ENCODE data around the gene ADAMTS12.

Gene ADAMTS12

GRCh38 chr5:33711094-33711679 is 180.6 kb downstream of the ADAMTS12 start:
- no peaks in the 10 kb centered on the region for H3K27me3 ChIP-seq (ENCODE audit: control insufficient read depth in 2 of 2, insufficient read depth in 2 of 2, low read length in 2 of 2)
- H3K36me3 ChIP-seq (ENCODE audit: control insufficient read depth in 2 of 2, insufficient read depth in 2 of 2, low read length in 2 of 2), result no peaks in the 10 kb centered on the region
- no peak overlapping the region for H3K27ac ChIP-seq (ENCODE audit: low read depth in 2 of 2, low read length in 2 of 2)
- H3K9me3 ChIP-seq (ENCODE audit: control insufficient read depth in 2 of 2, low read length in 2 of 2), result no peaks in the 10 kb centered on the region
- no peaks in the 10 kb centered on the region for H3K4me1 ChIP-seq (ENCODE audit: control insufficient read depth in 2 of 2, insufficient read depth in 2 of 2, low read length in 2 of 2)
- no peak overlapping the region for H3K9ac ChIP-seq (ENCODE audit: low read depth in 1 of 2, low read length in 2 of 2)
- no peak overlapping the region for H3K4me3 ChIP-seq (ENCODE audit: low read length in 2 of 2)

- Histone ChIP-seq H3K9me3 (ENCODE audit: control insufficient read depth in 2 of 2, low read length in 2 of 2) (no peaks in the 10 kb centered on the region), H3K27ac (ENCODE audit: low read depth in 2 of 2, low read length in 2 of 2) (no peak overlapping the region), H3K4me3 (ENCODE audit: low read length in 2 of 2) (no peak overlapping the region), H3K9ac (ENCODE audit: low read depth in 1 of 2, low read length in 2 of 2) (no peak overlapping the region), H3K36me3 (ENCODE audit: control insufficient read depth in 2 of 2, insufficient read depth in 2 of 2, low read length in 2 of 2) (no peaks in the 10 kb centered on the region), H3K27me3 (ENCODE audit: control insufficient read depth in 2 of 2, insufficient read depth in 2 of 2, low read length in 2 of 2) (no peaks in the 10 kb centered on the region), H3K4me1 (ENCODE audit: control insufficient read depth in 2 of 2, insufficient read depth in 2 of 2, low read length in 2 of 2) (no peaks in the 10 kb centered on the region)
Observed at GRCh38 chr5:33702867-33703266, 188.9 kb downstream of the ADAMTS12 start.

DNA sequence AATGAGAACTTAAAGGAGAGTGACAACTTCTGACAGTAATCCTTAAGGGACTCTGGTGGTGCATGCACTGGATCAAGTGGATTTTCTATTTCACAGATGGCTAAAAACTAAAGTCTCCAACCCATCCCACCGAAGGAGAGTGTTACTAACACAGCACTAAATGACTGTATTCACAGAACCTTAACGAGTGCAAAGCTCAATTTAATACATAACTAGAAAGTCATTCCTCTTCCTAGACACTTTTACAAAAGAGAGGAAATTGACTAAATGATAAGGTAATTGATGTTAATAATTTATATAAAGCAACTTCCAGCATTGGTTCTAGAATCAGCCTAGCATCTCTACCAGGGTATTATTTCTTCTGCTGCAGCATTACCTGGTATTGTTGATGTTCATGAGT is 189.8 kb downstream of the ADAMTS12 start:
- H3K9me3 ChIP-seq (ENCODE audit: control insufficient read depth in 2 of 2, low read length in 2 of 2), result no peaks in the 10 kb centered on the region
- H3K4me1 ChIP-seq (ENCODE audit: control insufficient read depth in 2 of 2, insufficient read depth in 2 of 2, low read length in 2 of 2), result no peaks in the 10 kb centered on the region
- H3K36me3 ChIP-seq (ENCODE audit: control insufficient read depth in 2 of 2, insufficient read depth in 2 of 2, low read length in 2 of 2), result no peaks in the 10 kb centered on the region
- no peaks in the 10 kb centered on the region for H3K27me3 ChIP-seq (ENCODE audit: control insufficient read depth in 2 of 2, insufficient read depth in 2 of 2, low read length in 2 of 2)
- H3K4me3 ChIP-seq (ENCODE audit: low read length in 2 of 2), result no peak overlapping the region
- H3K27ac ChIP-seq (ENCODE audit: low read depth in 2 of 2, low read length in 2 of 2), result no peak overlapping the region
- no peak overlapping the region for H3K9ac ChIP-seq (ENCODE audit: low read depth in 1 of 2, low read length in 2 of 2)

GRCh38 chr5:33701251-33701650 is 190.5 kb downstream of the ADAMTS12 start:
- no peaks in the 10 kb centered on the region for H3K36me3 ChIP-seq (ENCODE audit: control insufficient read depth in 2 of 2, insufficient read depth in 2 of 2, low read length in 2 of 2)
- no peaks in the 10 kb centered on the region for H3K27me3 ChIP-seq (ENCODE audit: control insufficient read depth in 2 of 2, insufficient read depth in 2 of 2, low read length in 2 of 2)
- no peak overlapping the region for H3K4me3 ChIP-seq (ENCODE audit: low read length in 2 of 2)
- H3K27ac ChIP-seq (ENCODE audit: low read depth in 2 of 2, low read length in 2 of 2), result no peak overlapping the region
- H3K9ac ChIP-seq (ENCODE audit: low read depth in 1 of 2, low read length in 2 of 2), result no peak overlapping the region
- no peaks in the 10 kb centered on the region for H3K9me3 ChIP-seq (ENCODE audit: control insufficient read depth in 2 of 2, low read length in 2 of 2)
- no peaks in the 10 kb centered on the region for H3K4me1 ChIP-seq (ENCODE audit: control insufficient read depth in 2 of 2, insufficient read depth in 2 of 2, low read length in 2 of 2)

DNA sequence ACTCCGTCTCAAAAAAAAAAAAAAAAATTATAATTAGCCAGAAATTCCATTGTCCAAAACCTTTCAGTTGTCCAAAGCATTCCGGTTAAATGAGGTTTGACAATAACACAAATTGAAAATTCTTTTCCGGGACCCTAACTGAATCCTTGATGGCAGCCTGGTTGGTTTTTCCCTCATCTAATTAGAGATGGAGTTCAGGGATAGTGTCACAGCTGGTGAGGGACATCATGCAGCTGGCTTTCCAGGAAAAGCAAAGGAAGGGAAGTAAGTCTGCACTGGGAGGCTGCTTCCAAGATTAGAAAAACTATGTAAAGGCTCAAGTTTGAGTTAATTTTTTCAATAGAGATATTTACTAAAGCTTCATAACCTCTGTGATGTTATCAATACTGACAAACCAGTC is 195.4 kb downstream of the ADAMTS12 start:
- Histone ChIP-seq H3K9ac (ENCODE audit: low read depth in 1 of 2, low read length in 2 of 2) (no peak overlapping the region), H3K9me3 (ENCODE audit: control insufficient read depth in 2 of 2, low read length in 2 of 2) (no peaks in the 10 kb centered on the region), H3K36me3 (ENCODE audit: control insufficient read depth in 2 of 2, insufficient read depth in 2 of 2, low read length in 2 of 2) (no peaks in the 10 kb centered on the region), H3K4me3 (ENCODE audit: low read length in 2 of 2) (no peak overlapping the region), H3K27me3 (ENCODE audit: control insufficient read depth in 2 of 2, insufficient read depth in 2 of 2, low read length in 2 of 2) (no peaks in the 10 kb centered on the region), H3K27ac (ENCODE audit: low read depth in 2 of 2, low read length in 2 of 2) (no peak overlapping the region), H3K4me1 (ENCODE audit: control insufficient read depth in 2 of 2, insufficient read depth in 2 of 2, low read length in 2 of 2) (no peaks in the 10 kb centered on the region)

DNA sequence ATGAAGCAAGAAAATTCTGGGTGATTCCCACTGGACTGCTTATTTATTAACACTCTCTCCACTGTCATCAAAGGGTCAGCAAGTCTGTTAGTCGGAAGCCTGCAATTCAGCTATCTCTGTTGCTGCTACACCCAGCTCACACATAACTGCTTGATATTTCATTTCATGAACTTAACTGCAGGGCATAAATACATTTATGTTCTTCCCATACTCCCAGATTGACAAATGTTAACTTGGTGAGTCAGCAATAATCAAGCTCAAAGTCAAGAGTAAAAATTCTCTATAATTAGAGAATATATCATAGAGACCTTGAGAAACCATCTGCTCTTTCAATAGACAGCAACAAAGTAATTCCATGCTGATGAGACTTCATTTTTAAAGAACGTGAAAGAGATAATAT is 198.8 kb downstream of the ADAMTS12 start:
- H3K4me1 ChIP-seq (ENCODE audit: control insufficient read depth in 2 of 2, insufficient read depth in 2 of 2, low read length in 2 of 2), result no peaks in the 10 kb centered on the region
- no peaks in the 10 kb centered on the region for H3K27me3 ChIP-seq (ENCODE audit: control insufficient read depth in 2 of 2, insufficient read depth in 2 of 2, low read length in 2 of 2)
- no peaks in the 10 kb centered on the region for H3K36me3 ChIP-seq (ENCODE audit: control insufficient read depth in 2 of 2, insufficient read depth in 2 of 2, low read length in 2 of 2)
- no peak overlapping the region for H3K4me3 ChIP-seq (ENCODE audit: low read length in 2 of 2)
- no peak overlapping the region for H3K27ac ChIP-seq (ENCODE audit: low read depth in 2 of 2, low read length in 2 of 2)
- H3K9me3 ChIP-seq (ENCODE audit: control insufficient read depth in 2 of 2, low read length in 2 of 2), result no peaks in the 10 kb centered on the region
- H3K9ac ChIP-seq (ENCODE audit: low read depth in 1 of 2, low read length in 2 of 2), result no peak overlapping the region

- H3K27ac ChIP-seq (ENCODE audit: low read depth in 2 of 2, low read length in 2 of 2), result no peak overlapping the region
- H3K27me3 ChIP-seq (ENCODE audit: control insufficient read depth in 2 of 2, insufficient read depth in 2 of 2, low read length in 2 of 2), result no peaks in the 10 kb centered on the region
- no peak overlapping the region for H3K9ac ChIP-seq (ENCODE audit: low read depth in 1 of 2, low read length in 2 of 2)
- no peaks in the 10 kb centered on the region for H3K9me3 ChIP-seq (ENCODE audit: control insufficient read depth in 2 of 2, low read length in 2 of 2)
- H3K4me3 ChIP-seq (ENCODE audit: low read length in 2 of 2), result no peak overlapping the region
- H3K36me3 ChIP-seq (ENCODE audit: control insufficient read depth in 2 of 2, insufficient read depth in 2 of 2, low read length in 2 of 2), result no peaks in the 10 kb centered on the region
- H3K4me1 ChIP-seq (ENCODE audit: control insufficient read depth in 2 of 2, insufficient read depth in 2 of 2, low read length in 2 of 2), result no peaks in the 10 kb centered on the region
Observed at GRCh38 chr5:33691856-33692255, 199.9 kb downstream of the ADAMTS12 start.

- no peak overlapping the region for H3K4me3 ChIP-seq (ENCODE audit: low read length in 2 of 2)
- H3K27me3 ChIP-seq (ENCODE audit: control insufficient read depth in 2 of 2, insufficient read depth in 2 of 2, low read length in 2 of 2), result no peaks in the 10 kb centered on the region
- no peaks in the 10 kb centered on the region for H3K9me3 ChIP-seq (ENCODE audit: control insufficient read depth in 2 of 2, low read length in 2 of 2)
- no peaks in the 10 kb centered on the region for H3K4me1 ChIP-seq (ENCODE audit: control insufficient read depth in 2 of 2, insufficient read depth in 2 of 2, low read length in 2 of 2)
- H3K27ac ChIP-seq (ENCODE audit: low read depth in 2 of 2, low read length in 2 of 2), result no peak overlapping the region
- no peaks in the 10 kb centered on the region for H3K36me3 ChIP-seq (ENCODE audit: control insufficient read depth in 2 of 2, insufficient read depth in 2 of 2, low read length in 2 of 2)
- H3K9ac ChIP-seq (ENCODE audit: low read depth in 1 of 2, low read length in 2 of 2), result no peak overlapping the region
Observed at GRCh38 chr5:33690374-33691135, 201.2 kb downstream of the ADAMTS12 start.

- Histone ChIP-seq H3K9ac (ENCODE audit: low read depth in 1 of 2, low read length in 2 of 2) (no peak overlapping the region), H3K4me1 (ENCODE audit: control insufficient read depth in 2 of 2, insufficient read depth in 2 of 2, low read length in 2 of 2) (no peaks in the 10 kb centered on the region), H3K27me3 (ENCODE audit: control insufficient read depth in 2 of 2, insufficient read depth in 2 of 2, low read length in 2 of 2) (no peaks in the 10 kb centered on the region), H3K36me3 (ENCODE audit: control insufficient read depth in 2 of 2, insufficient read depth in 2 of 2, low read length in 2 of 2) (no peaks in the 10 kb centered on the region), H3K4me3 (ENCODE audit: low read length in 2 of 2) (no peak overlapping the region), H3K9me3 (ENCODE audit: control insufficient read depth in 2 of 2, low read length in 2 of 2) (no peaks in the 10 kb centered on the region), H3K27ac (ENCODE audit: low read depth in 2 of 2, low read length in 2 of 2) (no peak overlapping the region)
Observed at GRCh38 chr5:33688526-33688925, 203.3 kb downstream of the ADAMTS12 start.

DNA sequence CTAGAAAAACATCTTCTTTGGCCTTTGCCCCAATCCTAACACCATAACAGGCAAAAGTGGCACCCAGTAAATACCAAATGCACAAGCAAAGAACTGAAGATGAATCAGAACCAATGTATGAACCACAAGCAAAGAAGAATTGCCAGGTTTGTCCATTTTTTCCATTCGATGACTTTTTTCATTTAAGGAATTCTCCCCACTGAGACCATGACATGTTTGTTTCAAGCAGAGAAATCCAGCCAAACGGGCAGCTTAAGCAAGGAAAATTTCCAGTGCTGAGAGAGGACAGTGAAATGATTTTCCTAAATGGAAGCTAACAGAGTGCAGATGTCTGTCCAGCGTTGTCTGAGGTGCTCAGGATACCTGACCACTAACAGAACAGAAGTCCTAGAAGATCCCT is 203.7 kb downstream of the ADAMTS12 start:
- Histone ChIP-seq H3K36me3 (ENCODE audit: control insufficient read depth in 2 of 2, insufficient read depth in 2 of 2, low read length in 2 of 2) (no peaks in the 10 kb centered on the region), H3K9me3 (ENCODE audit: control insufficient read depth in 2 of 2, low read length in 2 of 2) (no peaks in the 10 kb centered on the region), H3K4me1 (ENCODE audit: control insufficient read depth in 2 of 2, insufficient read depth in 2 of 2, low read length in 2 of 2) (no peaks in the 10 kb centered on the region), H3K4me3 (ENCODE audit: low read length in 2 of 2) (no peak overlapping the region), H3K27me3 (ENCODE audit: control insufficient read depth in 2 of 2, insufficient read depth in 2 of 2, low read length in 2 of 2) (no peaks in the 10 kb centered on the region), H3K9ac (ENCODE audit: low read depth in 1 of 2, low read length in 2 of 2) (no peak overlapping the region), H3K27ac (ENCODE audit: low read depth in 2 of 2, low read length in 2 of 2) (no peak overlapping the region)

All from mucosa of rectum (tissue), 2 donors.